ENCODE results near the gene PSPN. TPM values are rescaled to one million over a fixed set of nuclear protein-coding genes. Genes with fewer than 3 reads are reported as not detected.

Gene PSPN
- total and polyA plus RNA-seq, 2 donors (not counting 1 experiment from before 2014, with no cell fraction given): 1.1 to 3.0 TPM

DNA sequence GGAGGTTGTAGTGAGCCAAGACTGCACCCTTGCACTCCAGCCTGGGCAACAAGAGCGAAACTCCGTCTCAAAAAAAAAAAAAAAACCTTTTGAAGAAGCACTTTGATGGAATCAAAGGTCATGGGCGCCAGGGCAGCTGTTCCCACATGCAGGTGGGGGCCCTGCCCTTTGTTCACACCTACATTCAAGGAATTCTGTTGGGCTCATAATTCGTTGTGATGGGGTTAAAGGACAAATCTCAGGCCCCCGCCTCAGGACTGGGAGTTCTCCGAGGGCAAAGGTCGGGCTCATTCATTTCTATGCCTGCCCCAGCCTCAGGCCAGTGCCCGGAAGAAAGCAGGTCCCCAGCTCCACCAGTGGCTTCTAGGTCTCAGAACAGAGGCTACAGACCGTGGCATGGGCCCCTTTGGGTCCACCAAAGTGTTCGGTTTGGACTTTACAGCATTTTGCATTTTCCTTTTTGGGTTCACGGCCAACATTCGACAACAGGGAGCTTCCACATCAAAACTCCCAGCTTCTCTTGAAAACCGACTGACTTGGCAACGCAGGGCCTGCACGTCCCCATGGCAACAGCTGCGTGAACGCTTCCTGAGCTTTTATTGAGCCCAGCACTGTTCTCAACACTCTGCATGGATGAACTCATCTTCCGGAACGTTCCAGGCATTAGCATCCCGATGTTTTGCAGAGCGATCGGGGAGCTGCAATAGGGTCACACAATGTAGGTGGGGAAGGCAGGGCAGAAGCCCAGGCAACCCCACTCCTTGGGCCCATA lies 27.3 kb upstream of the PSPN start:
- Histone ChIP-seq H3K4me1 (ENCODE audit: control insufficient read depth in 2 of 2, insufficient read depth in 2 of 2, low read length in 2 of 2) (no peaks in the 10 kb centered on the region), H3K27ac (ENCODE audit: low read length in 2 of 2) (no peak overlapping the region), H4K20me1 (ENCODE audit: control insufficient read depth, insufficient read depth, low read length, poor library complexity, severe bottlenecking) (no peaks in the 10 kb centered on the region), H2AFZ (ENCODE audit: insufficient read depth, low read depth, low read length, poor library complexity, severe bottlenecking) (no peak overlapping the region), H3K9me3 (ENCODE audit: control extremely low read depth in 1 of 3, control insufficient read depth in 2 of 3, insufficient read depth in 1 of 3, low read length in 2 of 3) (no peaks in the 10 kb centered on the region), H3K36me3 (replicated peaks in 1 of 2; ENCODE audit: control extremely low read depth in 1 of 2, control insufficient read depth in 1 of 2, extremely low read depth in 1 of 2, insufficient read depth in 2 of 2, low read length in 1 of 2) (no peaks in the 10 kb centered on the region), H3K4me3 (ENCODE audit: control extremely low read depth in 1 of 5, extremely low read depth in 1 of 5, insufficient read depth in 1 of 5, low read depth in 2 of 5, low read length in 4 of 5) (no peak overlapping the region), H3K9ac (ENCODE audit: low read length) (no peak overlapping the region), H3K79me2 (ENCODE audit: control insufficient read depth, insufficient read depth, low read length) (no peaks in the 10 kb centered on the region), H3K27me3 (replicated peaks in 1 of 4; ENCODE audit: control extremely low read depth in 1 of 4, control insufficient read depth in 3 of 4, insufficient read depth in 4 of 4, low read length in 3 of 4) (no peaks in the 10 kb centered on the region), H3K4me2 (replicated peaks; ENCODE audit: low read depth, low read length, poor library complexity, severe bottlenecking) (no peak overlapping the region)
- intact Hi-C loops (cut with micrococcal nuclease): no loop called here
- ATAC-seq (ENCODE audit: low read depth) (no peak), DNase-seq (no peak)
- Mint-ChIP-seq H3K9me3 (ENCODE audit: insufficient read depth) (no peaks in the 10 kb centered on the region), H3K4me1 (no peaks in the 10 kb centered on the region), H3K4me3 (no peak overlapping the region), H3K27me3 (no peaks in the 10 kb centered on the region), H3K27ac (no peak overlapping the region)
- no peak for TF ChIP-seq EZH2 (IDR thresholded peaks at IDR 0.05; ENCODE audit: borderline replicate concordance, insufficient read depth, low read depth, low read length, poor library complexity, severe bottlenecking)
- TF ChIP-seq, protein P1, sequence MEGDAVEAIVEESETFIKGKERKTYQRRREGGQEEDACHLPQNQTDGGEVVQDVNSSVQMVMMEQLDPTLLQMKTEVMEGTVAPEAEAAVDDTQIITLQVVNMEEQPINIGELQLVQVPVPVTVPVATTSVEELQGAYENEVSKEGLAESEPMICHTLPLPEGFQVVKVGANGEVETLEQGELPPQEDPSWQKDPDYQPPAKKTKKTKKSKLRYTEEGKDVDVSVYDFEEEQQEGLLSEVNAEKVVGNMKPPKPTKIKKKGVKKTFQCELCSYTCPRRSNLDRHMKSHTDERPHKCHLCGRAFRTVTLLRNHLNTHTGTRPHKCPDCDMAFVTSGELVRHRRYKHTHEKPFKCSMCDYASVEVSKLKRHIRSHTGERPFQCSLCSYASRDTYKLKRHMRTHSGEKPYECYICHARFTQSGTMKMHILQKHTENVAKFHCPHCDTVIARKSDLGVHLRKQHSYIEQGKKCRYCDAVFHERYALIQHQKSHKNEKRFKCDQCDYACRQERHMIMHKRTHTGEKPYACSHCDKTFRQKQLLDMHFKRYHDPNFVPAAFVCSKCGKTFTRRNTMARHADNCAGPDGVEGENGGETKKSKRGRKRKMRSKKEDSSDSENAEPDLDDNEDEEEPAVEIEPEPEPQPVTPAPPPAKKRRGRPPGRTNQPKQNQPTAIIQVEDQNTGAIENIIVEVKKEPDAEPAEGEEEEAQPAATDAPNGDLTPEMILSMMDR (IDR thresholded peaks at IDR 0.05): no peak
- 87% methylated on average over 18 of the region's 22 CpGs for WGBS (ENCODE audit: insufficient coverage)
- ChIA-PET POLR2A (no interaction called here), CTCF (no interaction called here)

DNA sequence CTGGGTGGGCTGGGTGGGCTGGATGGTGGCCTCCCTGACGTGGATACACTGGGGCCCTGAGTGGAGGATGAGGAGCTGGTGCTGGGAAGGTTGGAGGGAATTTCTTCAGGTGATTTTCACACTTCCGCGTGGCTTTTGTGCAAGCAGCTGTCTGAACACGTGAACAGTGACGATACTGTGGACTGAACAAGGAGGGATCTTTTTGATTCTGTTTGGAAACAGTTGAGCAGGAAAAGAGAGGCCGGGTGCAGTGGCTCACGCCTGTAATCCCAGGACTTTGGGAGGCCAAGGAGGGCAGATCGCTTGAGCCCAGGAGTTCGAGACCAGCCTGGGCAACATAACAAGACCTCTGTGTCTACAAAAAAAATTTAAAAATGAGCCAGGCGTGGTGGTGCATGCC lies 26.3 kb upstream of the PSPN start:
- Histone ChIP-seq H3K27me3 (replicated peaks in 1 of 4; ENCODE audit: control extremely low read depth in 1 of 4, control insufficient read depth in 3 of 4, insufficient read depth in 4 of 4, low read length in 3 of 4) (no peaks in the 10 kb centered on the region), H3K4me1 (ENCODE audit: control insufficient read depth in 2 of 2, insufficient read depth in 2 of 2, low read length in 2 of 2) (no peaks in the 10 kb centered on the region), H3K9me3 (ENCODE audit: control extremely low read depth in 1 of 3, control insufficient read depth in 2 of 3, insufficient read depth in 1 of 3, low read length in 2 of 3) (no peaks in the 10 kb centered on the region), H3K4me3 (ENCODE audit: control extremely low read depth in 1 of 5, extremely low read depth in 1 of 5, insufficient read depth in 1 of 5, low read depth in 2 of 5, low read length in 4 of 5) (no peak overlapping the region), H3K4me2 (replicated peaks; ENCODE audit: low read depth, low read length, poor library complexity, severe bottlenecking) (no peak overlapping the region), H3K9ac (ENCODE audit: low read length) (no peak overlapping the region), H3K36me3 (replicated peaks in 1 of 2; ENCODE audit: control extremely low read depth in 1 of 2, control insufficient read depth in 1 of 2, extremely low read depth in 1 of 2, insufficient read depth in 2 of 2, low read length in 1 of 2) (no peaks in the 10 kb centered on the region), H3K79me2 (ENCODE audit: control insufficient read depth, insufficient read depth, low read length) (no peaks in the 10 kb centered on the region), H2AFZ (ENCODE audit: insufficient read depth, low read depth, low read length, poor library complexity, severe bottlenecking) (no peak overlapping the region), H4K20me1 (ENCODE audit: control insufficient read depth, insufficient read depth, low read length, poor library complexity, severe bottlenecking) (no peaks in the 10 kb centered on the region), H3K27ac (ENCODE audit: low read length in 2 of 2) (no peak overlapping the region)
- DNase-seq: no peak
- TF ChIP-seq, protein P1 (IDR thresholded peaks at IDR 0.05): no peak
- TF ChIP-seq EZH2 (IDR thresholded peaks at IDR 0.05; ENCODE audit: borderline replicate concordance, insufficient read depth, low read depth, low read length, poor library complexity, severe bottlenecking): no peak
- ChIA-PET POLR2A (no interaction called here), CTCF (no interaction called here)
- 88% methylated on average over 9 of the region's 10 CpGs for WGBS (ENCODE audit: insufficient coverage)
- intact Hi-C loops (cut with micrococcal nuclease): no loop called here
- no peaks in the 10 kb centered on the region for H3K9me3 Mint-ChIP-seq (ENCODE audit: insufficient read depth)
- no peak for ATAC-seq (ENCODE audit: low read depth)
- H3K27me3 Mint-ChIP-seq: no peaks in the 10 kb centered on the region
- no peak overlapping the region for H3K27ac Mint-ChIP-seq
- H3K4me1 Mint-ChIP-seq: no peaks in the 10 kb centered on the region
- H3K4me3 Mint-ChIP-seq: no peak overlapping the region

All from B cell (primary cell).